WERI-Rb-1 (cell line): ENCODE results near the gene HELZ.
"Not testable (repeated sequence)": the region's sequence is repeated elsewhere in the genome, so short reads cannot be mapped to it uniquely, and the experiment has no call there.

ENCODE experiments used
- DNase-seq: peaks from one replicate; pipeline ENCODE4 v3.0.0-alpha.2; 2020
- H3K27ac ChIP-seq: fragments of 250-450 bp; sonication (Bioruptor Pico); 2 replicates; pipeline ENCODE4 v1.5.1; 2020; ENCODE audit warnings: mild to moderate bottlenecking, moderate library complexity
- H3K27me3 ChIP-seq: fragments of 250-450 bp; sonication (Bioruptor Pico); 2 replicates; pipeline ENCODE4 v1.5.1; 2021; ENCODE audit warnings: mild to moderate bottlenecking, low read depth, moderate library complexity; ENCODE audit not compliant: insufficient read depth, severe bottlenecking
- H3K36me3 ChIP-seq: fragments of 250-450 bp; sonication (Bioruptor Pico); 2 replicates; pipeline ENCODE4 v1.5.1; 2020; ENCODE audit warnings: mild to moderate bottlenecking, moderate library complexity
- H3K4me3 ChIP-seq: 2 replicates; pipeline ENCODE4 v1.5.1; 2011; ENCODE audit warnings: low read depth, mild to moderate bottlenecking, control low read depth, low read length
- H3K9me3 ChIP-seq: fragments of 250-450 bp; sonication (Bioruptor Pico); 2 replicates; pipeline ENCODE4 v1.5.1; 2021; ENCODE audit warnings: mild to moderate bottlenecking, moderate library complexity; ENCODE audit not compliant: severe bottlenecking
- CTCF ChIP-seq: IDR thresholded peaks from 2 replicates; pipeline ENCODE4 v1.5.1; 2011; ENCODE audit warnings: low read depth, mild to moderate bottlenecking, control low read depth, inconsistent platforms, low read length

The HELZ gene

GRCh38 chr17:67245073-67245693, at the start of gene HELZ:
TSS of gene HELZ (minus strand) at chr17:67245196. CDS start at chr17:67218804, 26,392 bp downstream.
- Histone ChIP-seq H3K9me3 (no peaks in the 10 kb centered on the region), H3K27ac (peak within 1 kb of the TSS; percentile 91), H3K27me3 (no peaks in the 10 kb centered on the region), H3K4me3 (peak within 1 kb of the TSS; percentile 73), H3K36me3 (peaks cover 30% of the 10 kb centered on the region)
- peak; percentile 90 for DNase-seq
- no peak for TF ChIP-seq CTCF

GRCh38 chr17:67293251-67294203, 48.5 kb upstream of the HELZ start:
- DNase-seq: peak; percentile 54

GRCh38 chr17:67290711-67291291, 45.8 kb upstream of the HELZ start:
- Histone ChIP-seq H3K27me3 (no peaks in the 10 kb centered on the region), H3K4me3 (no peak overlapping the region), H3K9me3 (peaks cover 4% of the 10 kb centered on the region), H3K36me3 (no peaks in the 10 kb centered on the region), H3K27ac (no peak overlapping the region)
- DNase-seq: no peak
- no peak for TF ChIP-seq CTCF

More at GRCh38 chr17:67293251-67294203, 48.5 kb upstream of the HELZ start:
- Histone ChIP-seq H3K27me3 (no peaks in the 10 kb centered on the region), H3K4me3 (no peak overlapping the region), H3K36me3 (no peaks in the 10 kb centered on the region), H3K27ac (no peak overlapping the region), H3K9me3 (peaks cover 4% of the 10 kb centered on the region)
- TF ChIP-seq CTCF: peak; percentile 86

- no peaks in the 10 kb centered on the region for H3K27me3 ChIP-seq
- H3K4me3 ChIP-seq: no peak overlapping the region
- H3K36me3 ChIP-seq: no peaks in the 10 kb centered on the region
- no peak for TF ChIP-seq CTCF
- no peak overlapping the region for H3K27ac ChIP-seq
- DNase-seq: no peak
- no peaks in the 10 kb centered on the region for H3K9me3 ChIP-seq
Measured at GRCh38 chr17:67290244-67290643, 45.2 kb upstream of the HELZ start.

GRCh38 chr17:67289181-67289876, 44.3 kb upstream of the HELZ start:
- Histone ChIP-seq H3K27me3 (no peaks in the 10 kb centered on the region), H3K27ac (no peak overlapping the region), H3K36me3 (no peaks in the 10 kb centered on the region), H3K4me3 (no peak overlapping the region), H3K9me3 (no peaks in the 10 kb centered on the region)
- DNase-seq: no peak
- no peak for TF ChIP-seq CTCF

GRCh38 chr17:67286826-67287225, 41.8 kb upstream of the HELZ start:
- not testable (repeated sequence) for DNase-seq, H3K27me3 ChIP-seq, H3K27ac ChIP-seq

More at GRCh38 chr17:67286826-67287225, 41.8 kb upstream of the HELZ start:
- H3K36me3 ChIP-seq, H3K4me3 ChIP-seq, H3K9me3 ChIP-seq: not testable (repeated sequence)
